HepG2 (cell line): ENCODE measurements around the gene PAFAH1B1. TPM values are rescaled to one million over a fixed set of nuclear protein-coding genes. Genes with fewer than 3 reads are reported as not detected.

Experiments
- CTCF ChIP-seq: sonication (generic); formaldehyde crosslinking; IDR thresholded peaks from 2 replicates; pipeline ENCODE4 v1.5.0; 2020; ENCODE audit warnings: mild to moderate bottlenecking, missing genetic modification reagents, moderate library complexity
- HNRNPH1 ChIP-seq: fragments of 200-400 bp; formaldehyde crosslinking; optimal IDR thresholded peaks from 2 replicates; pipeline ENCODE3; 2017; ENCODE audit warnings: mild to moderate bottlenecking, low read depth, low read length
- ISX ChIP-seq: sonication (generic); formaldehyde crosslinking; conservative IDR thresholded peaks from 2 replicates; pipeline ENCODE4 v1.5.0; 2020; ENCODE audit warnings: missing genetic modification reagents
- MAFG ChIP-seq: sonication (generic); formaldehyde crosslinking; IDR thresholded peaks from 2 replicates; pipeline ENCODE4 v1.5.1; 2020; ENCODE audit warnings: mild to moderate bottlenecking, missing genetic modification reagents
- MXD3 ChIP-seq: IDR thresholded peaks from 2 replicates; pipeline ENCODE4 v1.6.1; 2016; ENCODE audit warnings: mild to moderate bottlenecking, missing biosample characterization, missing genetic modification reagents
- MXD4 ChIP-seq: IDR thresholded peaks from 2 replicates; pipeline ENCODE4 v1.6.1; 2016; ENCODE audit warnings: mild to moderate bottlenecking, missing biosample characterization, missing genetic modification reagents
- NR2F6 ChIP-seq, 2 experiments: IDR thresholded peaks; 2 replicates each; pipeline ENCODE4 v1.6.1; 2016; ENCODE audit warnings: antibody characterized with exemption in 1 of 2, mild to moderate bottlenecking in 1 of 2
- RFXANK ChIP-seq: IDR thresholded peaks from 2 replicates; pipeline ENCODE4 v1.6.1; 2016
- SSRP1 ChIP-seq: IDR thresholded peaks from 2 replicates; pipeline ENCODE4 v1.6.1; 2016; ENCODE audit warnings: control low read depth
- TARDBP ChIP-seq: sonication (generic); formaldehyde crosslinking; IDR thresholded peaks from 2 replicates; pipeline ENCODE4 v1.8.0; 2022; ENCODE audit warnings: mild to moderate bottlenecking, missing genetic modification reagents
- TBL1XR1 ChIP-seq: fragments of 150-350 bp; IDR thresholded peaks from 2 replicates; pipeline ENCODE4 v1.6.1; 2014; ENCODE audit warnings: borderline replicate concordance, low read length; ENCODE audit not compliant: partially characterized antibody
- TGIF2 ChIP-seq: IDR thresholded peaks from 2 replicates; pipeline ENCODE4 v1.6.1; 2016; ENCODE audit warnings: control low read depth, missing compliant biosample characterization
- TSC22D2 ChIP-seq: sonication (generic); formaldehyde crosslinking; IDR thresholded peaks from 2 replicates; pipeline ENCODE4 v1.5.1; 2020; ENCODE audit warnings: missing genetic modification reagents, mild to moderate bottlenecking, borderline replicate concordance
- ZNF121 ChIP-seq: sonication (generic); formaldehyde crosslinking; IDR thresholded peaks from 2 replicates; pipeline ENCODE4 v1.5.0; 2020; ENCODE audit warnings: mild to moderate bottlenecking, missing genetic modification reagents
- ZNF124 ChIP-seq: sonication (generic); formaldehyde crosslinking; IDR thresholded peaks from 2 replicates; pipeline ENCODE4 v1.4.0; 2020; ENCODE audit warnings: missing genetic modification reagents
- ZNF136 ChIP-seq: sonication (generic); formaldehyde crosslinking; IDR thresholded peaks from 2 replicates; pipeline ENCODE4 v1.8.1; 2022; ENCODE audit warnings: low read depth, mild to moderate bottlenecking, moderate library complexity, missing genetic modification reagents
- ZNF382 ChIP-seq: sonication (generic); formaldehyde crosslinking; IDR thresholded peaks from 2 replicates; pipeline ENCODE4 v1.5.0; 2020; ENCODE audit warnings: missing genetic modification reagents, mild to moderate bottlenecking, borderline replicate concordance
- ZNF816 ChIP-seq: sonication (generic); formaldehyde crosslinking; IDR thresholded peaks from 2 replicates; pipeline ENCODE4 v1.8.0; 2022; ENCODE audit warnings: missing genetic modification reagents, mild to moderate bottlenecking, borderline replicate concordance
- polyA plus RNA-seq, 8 experiments: library from polyadenylated mRNA; depleted of rRNA in 3 of 8; stranded (reverse) in 7 of 8; unstranded in 1 of 8; fragments of >200 nt; fragmentation: Illumina TruSeq in 4 of 8; extraction: Trizol in 4 of 8; gene quantifications; 2 replicates each; pipeline versions ENCODE4 v1.2.1 to v1.2.3, GENCODE V29; 2011 to 2016; ENCODE audit warnings: low read depth in 4 of 8, missing spikeins in 1 of 8, mixed read lengths in 1 of 8; ENCODE audit not compliant: insufficient read depth in 1 of 8
- total RNA-seq, 5 experiments: library from RNA; depleted of rRNA; stranded (reverse); fragments of >200 nt; fragmentation: Illumina TruSeq; extraction: Trizol; gene quantifications; 2 replicates each; pipeline ENCODE4 v1.2.3, GENCODE V29; 2016; ENCODE audit warnings: low read depth in 1 of 5
- TF ChIP-seq, protein P1 (sequence below): sonication (generic); formaldehyde crosslinking; IDR thresholded peaks from 2 replicates; pipeline ENCODE4 v1.8.0; 2022; ENCODE audit warnings: mild to moderate bottlenecking, missing genetic modification reagents, moderate library complexity
- TF ChIP-seq, protein P2 (sequence below): sonication (generic); formaldehyde crosslinking; IDR thresholded peaks from 2 replicates; pipeline ENCODE4 v1.8.0; 2022; ENCODE audit warnings: missing genetic modification reagents, mild to moderate bottlenecking, moderate library complexity, borderline replicate concordance
- TF ChIP-seq, protein P3 (sequence below): sonication (generic); formaldehyde crosslinking; IDR thresholded peaks from 2 replicates; pipeline ENCODE4 v1.4.0; 2020; ENCODE audit warnings: missing genetic modification reagents
- TF ChIP-seq, protein P4 (sequence below): sonication (generic); formaldehyde crosslinking; conservative IDR thresholded peaks from 2 replicates; pipeline ENCODE4 v1.8.0; 2022; ENCODE audit warnings: low read depth, missing genetic modification reagents

Gene PAFAH1B1
- total and polyA plus RNA-seq, 2 of the 13 experiments (the other 11 are each of a cell fraction or from before 2014, with no cell fraction given), result 46.0 to 64.9 TPM

DNA sequence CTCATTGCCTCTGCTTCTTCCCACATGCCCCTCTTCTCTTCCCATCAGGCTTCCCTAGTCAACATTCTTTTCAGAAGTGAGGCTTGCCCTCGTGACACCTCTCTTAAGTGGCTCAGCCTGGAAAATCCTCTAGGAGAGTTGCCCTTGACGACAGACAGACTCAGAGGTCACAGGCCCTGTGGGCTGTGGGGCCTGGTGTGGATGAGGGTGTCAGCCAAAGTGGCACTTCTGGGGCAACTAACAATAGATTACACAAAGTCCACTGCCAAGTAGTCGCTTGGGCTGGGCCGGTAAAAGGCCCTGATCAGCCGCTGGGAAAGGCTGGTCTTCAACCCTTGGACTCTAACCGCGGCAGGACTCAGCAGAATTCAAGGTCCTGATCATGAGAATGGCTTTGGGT is 48.1 kb upstream of the PAFAH1B1 start (continued):
- TF ChIP-seq MXD4 (CRISPR knock-in tag), result no peak
- TF ChIP-seq, protein P1, sequence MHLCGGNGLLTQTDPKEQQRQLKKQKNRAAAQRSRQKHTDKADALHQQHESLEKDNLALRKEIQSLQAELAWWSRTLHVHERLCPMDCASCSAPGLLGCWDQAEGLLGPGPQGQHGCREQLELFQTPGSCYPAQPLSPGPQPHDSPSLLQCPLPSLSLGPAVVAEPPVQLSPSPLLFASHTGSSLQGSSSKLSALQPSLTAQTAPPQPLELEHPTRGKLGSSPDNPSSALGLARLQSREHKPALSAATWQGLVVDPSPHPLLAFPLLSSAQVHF (CRISPR knock-in tag), result no peak
- TF ChIP-seq ZNF136 (CRISPR knock-in tag), result no peak
- TF ChIP-seq TSC22D2 (CRISPR knock-in tag), result no peak
- no peak for TF ChIP-seq ZNF124 (CRISPR knock-in tag)
- TF ChIP-seq SSRP1 (CRISPR knock-in tag), result no peak
- no peak for TF ChIP-seq ZNF816 (CRISPR knock-in tag)
- no peak for TF ChIP-seq RFXANK
- TF ChIP-seq MXD3 (CRISPR knock-in tag), result no peak
- TF ChIP-seq TARDBP (CRISPR knock-in tag), result no peak
- no peak for TF ChIP-seq CTCF (CRISPR knock-in tag)
- no peak for TF ChIP-seq MAFG (CRISPR knock-in tag)
- TF ChIP-seq, protein P2, sequence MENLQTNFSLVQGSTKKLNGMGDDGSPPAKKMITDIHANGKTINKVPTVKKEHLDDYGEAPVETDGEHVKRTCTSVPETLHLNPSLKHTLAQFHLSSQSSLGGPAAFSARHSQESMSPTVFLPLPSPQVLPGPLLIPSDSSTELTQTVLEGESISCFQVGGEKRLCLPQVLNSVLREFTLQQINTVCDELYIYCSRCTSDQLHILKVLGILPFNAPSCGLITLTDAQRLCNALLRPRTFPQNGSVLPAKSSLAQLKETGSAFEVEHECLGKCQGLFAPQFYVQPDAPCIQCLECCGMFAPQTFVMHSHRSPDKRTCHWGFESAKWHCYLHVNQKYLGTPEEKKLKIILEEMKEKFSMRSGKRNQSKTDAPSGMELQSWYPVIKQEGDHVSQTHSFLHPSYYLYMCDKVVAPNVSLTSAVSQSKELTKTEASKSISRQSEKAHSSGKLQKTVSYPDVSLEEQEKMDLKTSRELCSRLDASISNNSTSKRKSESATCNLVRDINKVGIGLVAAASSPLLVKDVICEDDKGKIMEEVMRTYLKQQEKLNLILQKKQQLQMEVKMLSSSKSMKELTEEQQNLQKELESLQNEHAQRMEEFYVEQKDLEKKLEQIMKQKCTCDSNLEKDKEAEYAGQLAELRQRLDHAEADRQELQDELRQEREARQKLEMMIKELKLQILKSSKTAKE, result no peak
- no peak for TF ChIP-seq TGIF2 (CRISPR knock-in tag)
- TF ChIP-seq, protein P3, sequence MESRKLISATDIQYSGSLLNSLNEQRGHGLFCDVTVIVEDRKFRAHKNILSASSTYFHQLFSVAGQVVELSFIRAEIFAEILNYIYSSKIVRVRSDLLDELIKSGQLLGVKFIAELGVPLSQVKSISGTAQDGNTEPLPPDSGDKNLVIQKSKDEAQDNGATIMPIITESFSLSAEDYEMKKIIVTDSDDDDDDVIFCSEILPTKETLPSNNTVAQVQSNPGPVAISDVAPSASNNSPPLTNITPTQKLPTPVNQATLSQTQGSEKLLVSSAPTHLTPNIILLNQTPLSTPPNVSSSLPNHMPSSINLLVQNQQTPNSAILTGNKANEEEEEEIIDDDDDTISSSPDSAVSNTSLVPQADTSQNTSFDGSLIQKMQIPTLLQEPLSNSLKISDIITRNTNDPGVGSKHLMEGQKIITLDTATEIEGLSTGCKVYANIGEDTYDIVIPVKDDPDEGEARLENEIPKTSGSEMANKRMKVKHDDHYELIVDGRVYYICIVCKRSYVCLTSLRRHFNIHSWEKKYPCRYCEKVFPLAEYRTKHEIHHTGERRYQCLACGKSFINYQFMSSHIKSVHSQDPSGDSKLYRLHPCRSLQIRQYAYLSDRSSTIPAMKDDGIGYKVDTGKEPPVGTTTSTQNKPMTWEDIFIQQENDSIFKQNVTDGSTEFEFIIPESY, result no peak
- TF ChIP-seq ZNF121 (CRISPR knock-in tag), result 0 out of 2 replicates have a peak, but pooled peaks have one; percentile 19
- TF ChIP-seq HNRNPH1, result no peak
- TF ChIP-seq ISX (CRISPR knock-in tag), result no peak
- TF ChIP-seq, protein P4, sequence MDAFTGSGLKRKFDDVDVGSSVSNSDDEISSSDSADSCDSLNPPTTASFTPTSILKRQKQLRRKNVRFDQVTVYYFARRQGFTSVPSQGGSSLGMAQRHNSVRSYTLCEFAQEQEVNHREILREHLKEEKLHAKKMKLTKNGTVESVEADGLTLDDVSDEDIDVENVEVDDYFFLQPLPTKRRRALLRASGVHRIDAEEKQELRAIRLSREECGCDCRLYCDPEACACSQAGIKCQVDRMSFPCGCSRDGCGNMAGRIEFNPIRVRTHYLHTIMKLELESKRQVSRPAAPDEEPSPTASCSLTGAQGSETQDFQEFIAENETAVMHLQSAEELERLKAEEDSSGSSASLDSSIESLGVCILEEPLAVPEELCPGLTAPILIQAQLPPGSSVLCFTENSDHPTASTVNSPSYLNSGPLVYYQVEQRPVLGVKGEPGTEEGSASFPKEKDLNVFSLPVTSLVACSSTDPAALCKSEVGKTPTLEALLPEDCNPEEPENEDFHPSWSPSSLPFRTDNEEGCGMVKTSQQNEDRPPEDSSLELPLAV (CRISPR knock-in tag), result no peak
- no peak for TF ChIP-seq TBL1XR1
- TF ChIP-seq NR2F6 (IDR thresholded peaks at IDR 0.05), result peak; percentile 39; the same call in 1 of the 2 replicates
- TF ChIP-seq NR2F6 (CRISPR knock-in tag; IDR thresholded peaks at IDR 0.05), result no peak
- TF ChIP-seq ZNF382 (CRISPR knock-in tag), result no peak
